ENCODE results near the gene GPR160.

Gene GPR160

GRCh38 chr3:170128259-170128976, 90.6 kb downstream of the GPR160 start:
- DNase-seq = no peak

GRCh38 chr3:170128977-170129431, 91.2 kb downstream of the GPR160 start:
- DNase-seq = no peak

- DNase-seq = no peak
Measured at GRCh38 chr3:170130532-170130931, 92.7 kb downstream of the GPR160 start.

GRCh38 chr3:170132335-170132734, 94.5 kb downstream of the GPR160 start:
- DNase-seq = no peak
